Panc1 (cell line): ENCODE results near the gene GLB1L. TPM values are rescaled to one million over a fixed set of nuclear protein-coding genes. Genes with fewer than 3 reads are reported as not detected.
A peak's percentile ranks its signal among the peaks of the same experiment; 100 is the strongest.

Experiments used
- ATAC-seq: fragments of 200-7000 bp; cut with Tn5 transposase; 2 replicates; pipeline ENCODE4 v1.9.1; 2020; ENCODE audit warnings: mild to moderate bottlenecking, moderate library complexity
- BruUV-seq: library from RNA; stranded (reverse); fragments of 400-500 nt; replicated peaks from 2 replicates; lab custom pipeline; 2021; lab: Mats Ljungman, UMichigan
- CTCF ChIA-PET: fragments of 300-600 bp; sonication (Branson Sonifier 250); formaldehyde crosslinking; loops from one replicate; lab custom pipeline; 2022; ENCODE audit warnings: antibody characterized with exemption; lab: Charles Lee
- POLR2A ChIA-PET: fragments of 300-600 bp; sonication (Branson Sonifier 250); formaldehyde crosslinking; loops from one replicate; lab custom pipeline; 2022; ENCODE audit warnings: antibody characterized with exemption; lab: Charles Lee
- DNase-seq: peaks from one replicate; pipeline ENCODE4 v3.0.0-alpha.2; 2010; ENCODE audit warnings: low read depth, low spot score
- H3K27ac ChIP-seq: 2 replicates; pipeline ENCODE4 v1.5.1; 2011; ENCODE audit warnings: mild to moderate bottlenecking, low read length, inconsistent platforms
- H3K27me3 ChIP-seq: fragments of 200-500 bp; sonication (Bioruptor generic); 2 replicates; pipeline ENCODE4 v1.6.0; 2014; ENCODE audit warnings: low read length, inconsistent platforms; ENCODE audit not compliant: control insufficient read depth, insufficient read depth
- H3K36me3 ChIP-seq: fragments of 200-500 bp; sonication (Bioruptor generic); 2 replicates; pipeline ENCODE4 v1.5.1; 2014; ENCODE audit warnings: inconsistent platforms, mild to moderate bottlenecking, low read length, moderate library complexity; ENCODE audit not compliant: control insufficient read depth, insufficient read depth
- H3K4me1 ChIP-seq: 2 replicates; pipeline ENCODE4 v1.5.1; 2011; ENCODE audit warnings: inconsistent platforms, mild to moderate bottlenecking, low read length, moderate library complexity; ENCODE audit not compliant: control insufficient read depth, insufficient read depth
- H3K4me3 ChIP-seq, 2 experiments: 2 replicates each; pipeline ENCODE4 v1.5.1; 2011 to 2012; ENCODE audit warnings: low read depth in 2 of 2, low read length in 2 of 2, mild to moderate bottlenecking in 2 of 2, inconsistent platforms in 1 of 2, moderate library complexity in 1 of 2
- H3K9me3 ChIP-seq: fragments of 200-500 bp; sonication (Bioruptor generic); 2 replicates; pipeline ENCODE4 v1.5.1; 2014; ENCODE audit warnings: low read depth, mild to moderate bottlenecking, inconsistent platforms, low read length, moderate library complexity; ENCODE audit not compliant: control insufficient read depth, insufficient read depth
- CTCF ChIP-seq: fragments of 450-650 bp; IDR thresholded peaks from 2 replicates; pipeline ENCODE4 v1.5.1; 2017; ENCODE audit warnings: mild to moderate bottlenecking
- POLR2AphosphoS5 ChIP-seq: IDR thresholded peaks from 2 replicates; pipeline ENCODE4 v1.6.1; 2012; ENCODE audit warnings: mild to moderate bottlenecking, low read depth, low read length, moderate library complexity
- REST ChIP-seq, 2 experiments: IDR thresholded peaks; 2 replicates each; pipeline ENCODE4 v1.6.1; 2011 to 2012; ENCODE audit warnings: low read depth in 2 of 2, control low read depth in 1 of 2, low read length in 1 of 2, mild to moderate bottlenecking in 1 of 2, moderate library complexity in 1 of 2; ENCODE audit not compliant: insufficient read depth in 1 of 2
- SIN3A ChIP-seq: IDR thresholded peaks from 2 replicates; pipeline ENCODE4 v1.6.1; 2012; ENCODE audit warnings: low read depth, mild to moderate bottlenecking, low read length, moderate library complexity, borderline replicate concordance; ENCODE audit not compliant: insufficient read depth
- TCF7L2 ChIP-seq: IDR thresholded peaks from 2 replicates; pipeline ENCODE4 v1.6.1; 2011; ENCODE audit warnings: mild to moderate bottlenecking, low read depth, low read length, inconsistent platforms
- in situ Hi-C: cut with HindIII; loops from 2 replicates; pipeline ENCODE4 v1.10.0; 2016; ENCODE audit warnings: low sequenced_read_pairs, low pct_unique_long_range_greater_than_20kb
- intact Hi-C: fragments of 100-400 bp; cut with micrococcal nuclease; formaldehyde crosslinking; loops from one replicate; pipeline ENCODE4 v1.10.0; 2022; ENCODE audit not compliant: unreplicated experiment
- total RNA-seq: library from RNA; stranded (reverse); gene quantifications from one replicate; pipeline ENCODE4 v1.2.1, GENCODE V29; 2021; ENCODE audit not compliant: unreplicated experiment

The GLB1L gene
- total RNA-seq, 1 experiment from 2014 or later, result 8.1 TPM

- H3K27me3 ChIP-seq, result peaks cover 8% of the 10 kb centered on the region
- intact Hi-C loops, result no loop called here
- no peaks in the 10 kb centered on the region for H3K9me3 ChIP-seq
- ATAC-seq (peak; percentile 22), DNase-seq (no peak)
- BruUV-seq, result no TSS peak
- in situ Hi-C loops, result no loop called here
- H3K4me3 ChIP-seq, result peak overlapping the region; percentile 49 to 68
- TF ChIP-seq TCF7L2, result no peak
- TF ChIP-seq CTCF, result no peak
- TF ChIP-seq POLR2AphosphoS5, result no peak
- no peak for TF ChIP-seq REST (IDR thresholded peaks at IDR 0.05; ENCODE audit: insufficient read depth in 1 of 2, low read depth in 2 of 2, low read length in 1 of 2)
- no peaks in the 10 kb centered on the region; the same call in 1 of the 2 replicates for H3K36me3 ChIP-seq
- ChIA-PET CTCF (no interaction called here), POLR2A (interaction anchor here (1.5 kb wide), 1 partner anchor 10 kb away, joined by 3 read pairs; no protein-coding TSS in a partner anchor)
- H3K4me1 ChIP-seq, result peaks cover 18% of the 10 kb centered on the region
- no peak overlapping the region for H3K27ac ChIP-seq
Measured at GRCh38 chr2:219254590-219255201, 9.5 kb upstream of the GLB1L start.

GRCh38 chr2:219253753-219254589 lies 8.7 kb upstream of the GLB1L start, which contains the start of gene TUBA4A:
Gene TUBA4A (minus strand): TSS chr2:219253918. CDS start chr2:219253858, 60 bp downstream.
- POLR2A ChIA-PET, result interaction anchor here (1.5 kb wide), 1 partner anchor 9 kb away, joined by 3 read pairs; no protein-coding TSS in a partner anchor
- DNase-seq, result no peak
- Histone ChIP-seq H3K27me3 (peaks cover 8% of the 10 kb centered on the region), H3K36me3 (no peaks in the 10 kb centered on the region; the same call in 1 of the 2 replicates), H3K27ac (no peak within 1 kb of the TSS), H3K9me3 (no peaks in the 10 kb centered on the region), H3K4me1 (peaks cover 25% of the 10 kb centered on the region), H3K4me3 (peak within 1 kb of the TSS; percentile 49 to 68)
- TF ChIP-seq SIN3A, result 0 out of 2 replicates have a peak, but pooled peaks have one; percentile 56
- TF ChIP-seq REST (IDR thresholded peaks at IDR 0.05; ENCODE audit: insufficient read depth in 1 of 2, low read depth in 2 of 2, low read length in 1 of 2), result no peak
- intact Hi-C loops (no loop called here), in situ Hi-C loops (no loop called here)
- BruUV-seq, result no TSS peak
- CTCF ChIA-PET, result interaction anchor here (0.6 kb wide), 2 partner anchors 9 to 112 kb away, joined by 4 read pairs; no protein-coding TSS in a partner anchor
- peak; percentile 86 for ATAC-seq
